H1 (cell line): ENCODE results near the gene TFCP2. TPM values are rescaled to one million over a fixed set of nuclear protein-coding genes. Genes with fewer than 3 reads are reported as not detected.

Experiments
- CTCF ChIA-PET: fragments of 300-600 bp; sonication (Branson Sonifier 250); formaldehyde crosslinking; loops from one replicate; lab custom pipeline; 2021; ENCODE audit not compliant: partially characterized antibody; lab: Charles Lee
- POLR2A ChIA-PET: fragments of 300-600 bp; sonication (Branson Sonifier 250); formaldehyde crosslinking; loops from one replicate; lab custom pipeline; 2021; ENCODE audit warnings: inconsistent platforms; ENCODE audit not compliant: partially characterized antibody; lab: Charles Lee
- DNase-seq, 2 experiments: peaks; one replicate each; pipeline versions ENCODE4 v3.0.0 to v3.0.0-alpha.2; 2010 to 2022; ENCODE audit warnings: low spot score in 2 of 2, low read depth in 1 of 2, mixed read lengths in 1 of 2
- FAIRE-seq: peaks from 2 replicates; lab custom pipeline; 2011; peaks lifted over from hg19 to GRCh38; lab: Jason Lieb, UNC
- H2AFZ ChIP-seq: 2 replicates; pipeline ENCODE4 v1.8.1; 2012; ENCODE audit warnings: low read length, inconsistent platforms
- H2AK5ac ChIP-seq: 2 replicates; pipeline ENCODE4 v1.6.1; 2013; ENCODE audit warnings: low read depth, low read length
- H2BK120ac ChIP-seq: replicated peaks from 2 replicates; pipeline ENCODE3; 2013; ENCODE audit warnings: low read depth, low read length, inconsistent platforms
- H2BK12ac ChIP-seq: 2 replicates; pipeline ENCODE4 v1.6.1; 2013; ENCODE audit warnings: low read depth, low read length
- H2BK15ac ChIP-seq: 2 replicates; pipeline ENCODE4 v1.6.1; 2013; ENCODE audit warnings: low read length
- H2BK20ac ChIP-seq: 2 replicates; pipeline ENCODE4 v1.6.1; 2013; ENCODE audit warnings: low read length
- H2BK5ac ChIP-seq: 2 replicates; pipeline ENCODE4 v1.6.1; 2013; ENCODE audit warnings: low read depth, low read length
- H3K14ac ChIP-seq: 2 replicates; pipeline ENCODE4 v1.6.1; 2013; ENCODE audit warnings: inconsistent platforms; ENCODE audit not compliant: insufficient read length
- H3K18ac ChIP-seq: 2 replicates; pipeline ENCODE4 v1.6.1; 2013; ENCODE audit warnings: low read length; ENCODE audit errors: extremely low read depth
- H3K23ac ChIP-seq: 2 replicates; pipeline ENCODE4 v1.6.1; 2013; ENCODE audit warnings: inconsistent platforms; ENCODE audit not compliant: insufficient read length
- H3K23me2 ChIP-seq: 2 replicates; pipeline ENCODE4 v1.6.1; 2013; ENCODE audit warnings: low read depth, low read length
- H3K27ac ChIP-seq: 2 replicates; pipeline ENCODE4 v1.6.1; 2011; ENCODE audit warnings: low read depth, low read length, inconsistent platforms
- H3K27me3 ChIP-seq, 4 experiments: replicated peaks in 1 of 4; 1 replicate in 1 of 4; 2 replicates in 3 of 4; pipeline versions ENCODE4 v1.6.1 to v1.8.1; 2011 to 2013; ENCODE audit warnings: low read length in 3 of 4, mild to moderate bottlenecking in 3 of 4, inconsistent platforms in 2 of 4, mixed read lengths in 2 of 4, moderate library complexity in 1 of 4; ENCODE audit not compliant: control insufficient read depth in 3 of 4, insufficient read depth in 3 of 4; ENCODE audit errors: extremely low read depth in 1 of 4
- H3K36me3 ChIP-seq, 4 experiments: 2 replicates each; pipeline versions ENCODE4 v1.6.1 to v1.8.1; 2011 to 2013; ENCODE audit warnings: mild to moderate bottlenecking in 4 of 4, low read length in 3 of 4, moderate library complexity in 2 of 4, control low read depth in 1 of 4, inconsistent platforms in 1 of 4; ENCODE audit not compliant: insufficient read depth in 4 of 4, control insufficient read depth in 2 of 4
- H3K4ac ChIP-seq: replicated peaks from 2 replicates; pipeline ENCODE3; 2013; ENCODE audit warnings: low read length, low read depth, mixed read lengths, inconsistent platforms; ENCODE audit not compliant: insufficient read length
- H3K4me1 ChIP-seq, 4 experiments: replicated peaks in 1 of 4; 1 replicate in 1 of 4; 2 replicates in 3 of 4; pipeline versions ENCODE4 v1.6.1 to v1.8.1; 2011 to 2013; ENCODE audit warnings: low read length in 3 of 4, inconsistent platforms in 2 of 4, mixed read lengths in 1 of 4; ENCODE audit not compliant: insufficient read depth in 4 of 4, control insufficient read depth in 3 of 4
- H3K4me2 ChIP-seq, 2 experiments: 2 replicates each; pipeline versions ENCODE4 v1.6.1 to v1.8.1; 2011 to 2013; ENCODE audit warnings: low read depth in 2 of 2, low read length in 2 of 2, control low read depth in 1 of 2, inconsistent platforms in 1 of 2, mild to moderate bottlenecking in 1 of 2; ENCODE audit not compliant: insufficient read depth in 1 of 2
- H3K4me3 ChIP-seq, 4 experiments: fragments of 200-600, 300-600 bp in 1 of 4; sonication (generic), shearing (Covaris generic), sonication (Bioruptor Twin) in 1 of 4; 2 replicates each; pipeline versions ENCODE4 v1.5.1 to v1.8.1; 2011 to 2016; ENCODE audit warnings: low read length in 4 of 4, low read depth in 3 of 4, control low read depth in 2 of 4, inconsistent platforms in 2 of 4, mild to moderate bottlenecking in 2 of 4, mixed read lengths in 1 of 4, moderate library complexity in 1 of 4; ENCODE audit not compliant: insufficient read depth in 2 of 4; ENCODE audit errors: extremely low read depth in 1 of 4
- H3K56ac ChIP-seq: replicated peaks from 2 replicates; pipeline ENCODE3; 2013; ENCODE audit warnings: low read depth, mild to moderate bottlenecking, mixed read lengths, low read length, inconsistent platforms; ENCODE audit not compliant: insufficient read length
- H3K79me1 ChIP-seq: 2 replicates; pipeline ENCODE4 v1.6.1; 2013; ENCODE audit warnings: low read depth, low read length, control low read depth
- H3K79me2 ChIP-seq, 2 experiments: 2 replicates each; pipeline versions ENCODE4 v1.6.1 to v1.8.1; 2012 to 2013; ENCODE audit warnings: low read length in 2 of 2, mild to moderate bottlenecking in 2 of 2, inconsistent platforms in 1 of 2; ENCODE audit not compliant: insufficient read depth in 2 of 2, control insufficient read depth in 1 of 2
- H3K9ac ChIP-seq, 4 experiments: replicated peaks in 1 of 4; 1 replicate in 1 of 4; 2 replicates in 3 of 4; pipeline versions ENCODE4 v1.6.1 to v1.8.1; 2011 to 2013; ENCODE audit warnings: low read depth in 3 of 4, low read length in 3 of 4, control low read depth in 2 of 4, mild to moderate bottlenecking in 2 of 4, moderate library complexity in 2 of 4, inconsistent platforms in 1 of 4; ENCODE audit errors: extremely low read depth in 1 of 4
- H3K9me3 ChIP-seq, 2 experiments: 2 replicates each; pipeline versions ENCODE4 v1.6.1 to v1.8.1; 2012 to 2013; ENCODE audit warnings: mild to moderate bottlenecking in 2 of 2, moderate library complexity in 2 of 2, control low read depth in 1 of 2, inconsistent platforms in 1 of 2, low read depth in 1 of 2, low read length in 1 of 2, mixed read lengths in 1 of 2; ENCODE audit not compliant: insufficient read depth in 2 of 2
- H4K20me1 ChIP-seq, 2 experiments: replicated peaks in 1 of 2; 2 replicates each; pipeline versions ENCODE3 to v1.8.1; 2011 to 2013; ENCODE audit warnings: inconsistent platforms in 2 of 2, low read length in 2 of 2, mild to moderate bottlenecking in 1 of 2; ENCODE audit not compliant: insufficient read depth in 2 of 2, control insufficient read depth in 1 of 2
- H4K5ac ChIP-seq: 2 replicates; pipeline ENCODE4 v1.6.1; 2013; ENCODE audit warnings: low read length, low read depth, mixed read lengths, inconsistent platforms; ENCODE audit not compliant: insufficient read length
- H4K8ac ChIP-seq: 2 replicates; pipeline ENCODE4 v1.8.0; 2013; ENCODE audit warnings: mild to moderate bottlenecking, moderate library complexity, low read length, inconsistent platforms; ENCODE audit not compliant: insufficient read depth; ENCODE audit errors: extremely low read depth
- H4K91ac ChIP-seq: replicated peaks from 2 replicates; pipeline ENCODE3; 2013; ENCODE audit warnings: low read length, mixed read lengths, inconsistent platforms; ENCODE audit not compliant: insufficient read length
- ATF2 ChIP-seq: IDR thresholded peaks from 2 replicates; pipeline ENCODE4 v1.6.1; 2012; ENCODE audit warnings: low read length, inconsistent platforms
- ATF3 ChIP-seq: IDR thresholded peaks from 2 replicates; pipeline ENCODE4 v1.6.1; 2011; ENCODE audit warnings: low read depth, mild to moderate bottlenecking, low read length; ENCODE audit not compliant: insufficient read depth
- CBX5 ChIP-seq: fragments of 300-800, 300-1000 bp; sonication (generic); IDR thresholded peaks from 2 replicates; pipeline ENCODE4 v1.7.1; 2016; ENCODE audit warnings: antibody characterized with exemption, low read length, low read depth
- CBX8 ChIP-seq: fragments of 300-800, 300-1000 bp; sonication (generic); IDR thresholded peaks from 2 replicates; pipeline ENCODE4 v1.7.1; 2016; ENCODE audit warnings: low read depth, low read length, borderline replicate concordance
- CHD2 ChIP-seq: IDR thresholded peaks from 2 replicates; pipeline ENCODE4 v1.6.1; 2012; ENCODE audit warnings: low read length, improper control_type of control experiment
- CREB1 ChIP-seq: IDR thresholded peaks from 2 replicates; pipeline ENCODE4 v1.6.1; 2012; ENCODE audit warnings: inconsistent platforms
- EP300 ChIP-seq, 2 experiments: IDR thresholded peaks; 1 replicate in 1 of 2; 2 replicates in 1 of 2; pipeline ENCODE4 v1.6.1; 2011 to 2012; ENCODE audit warnings: low read depth in 2 of 2, low read length in 2 of 2, mild to moderate bottlenecking in 2 of 2, borderline replicate concordance in 1 of 2, inconsistent platforms in 1 of 2, moderate library complexity in 1 of 2
- FOSL1 ChIP-seq: IDR thresholded peaks from 2 replicates; pipeline ENCODE4 v1.6.1; 2011; ENCODE audit warnings: mild to moderate bottlenecking, low read depth, low read length, moderate library complexity; ENCODE audit not compliant: insufficient read depth
- GABPA ChIP-seq: IDR thresholded peaks from 2 replicates; pipeline ENCODE4 v1.6.1; 2011; ENCODE audit warnings: mild to moderate bottlenecking, low read length, moderate library complexity, borderline replicate concordance; ENCODE audit not compliant: insufficient read depth
- HDAC6 ChIP-seq: IDR thresholded peaks from one replicate; pipeline ENCODE4 v1.7.1; 2012; ENCODE audit warnings: low read depth, mild to moderate bottlenecking, inconsistent platforms, low read length, moderate library complexity
- TCF12 ChIP-seq: IDR thresholded peaks from 2 replicates; pipeline ENCODE4 v1.6.1; 2011; ENCODE audit warnings: low read depth, mild to moderate bottlenecking, low read length
- WGBS, 2 experiments: shearing (Covaris generic) in 1 of 2; methylation state at CpG; one replicate each; pipeline versions ENCODE4 v1.1.6 to v1.1.7; 2013 to 2015; ENCODE audit warnings: low lambda C conversion rate in 2 of 2, mixed read lengths in 2 of 2, inconsistent platforms in 1 of 2, low coverage in 1 of 2, missing lambda C conversion rate in 1 of 2; ENCODE audit not compliant: insufficient replicate concordance in 2 of 2, insufficient coverage in 1 of 2, insufficient read length in 1 of 2; ENCODE audit errors: extremely low coverage in 1 of 2, missing lambda C conversion rate in 1 of 2; 5-methylcytosine and 5-hydroxymethylcytosine counted together
- polyA plus RNA-seq, 7 experiments: library from polyadenylated mRNA; depleted of rRNA in 3 of 7; stranded (reverse) in 5 of 7; unstranded in 2 of 7; fragments of >200 nt in 5 of 7; fragments of 200-250 nt in 2 of 7; gene quantifications; 1 replicate in 5 of 7; 2 replicates in 1 of 7; 4 replicates in 1 of 7; pipeline versions ENCODE4 v1.2.1 to v1.2.3, GENCODE V29; 2011 to 2013; ENCODE audit warnings: missing spikeins in 2 of 7, mixed read lengths in 2 of 7
- total RNA-seq: library from RNA; stranded (reverse); fragmentation: NEBNext Ultra II Directional; extraction: Animal tissue kit (Norgen Biotek cat#: 25700); gene quantifications from 2 replicates; pipeline ENCODE4 v1.2.1, GENCODE V29; 2021

Gene TFCP2
- total and polyA plus RNA-seq, 2 of the 8 experiments (the other 6 are each of a cell fraction or from before 2014, with no cell fraction given) = 19.8 to 49.2 TPM

DNA sequence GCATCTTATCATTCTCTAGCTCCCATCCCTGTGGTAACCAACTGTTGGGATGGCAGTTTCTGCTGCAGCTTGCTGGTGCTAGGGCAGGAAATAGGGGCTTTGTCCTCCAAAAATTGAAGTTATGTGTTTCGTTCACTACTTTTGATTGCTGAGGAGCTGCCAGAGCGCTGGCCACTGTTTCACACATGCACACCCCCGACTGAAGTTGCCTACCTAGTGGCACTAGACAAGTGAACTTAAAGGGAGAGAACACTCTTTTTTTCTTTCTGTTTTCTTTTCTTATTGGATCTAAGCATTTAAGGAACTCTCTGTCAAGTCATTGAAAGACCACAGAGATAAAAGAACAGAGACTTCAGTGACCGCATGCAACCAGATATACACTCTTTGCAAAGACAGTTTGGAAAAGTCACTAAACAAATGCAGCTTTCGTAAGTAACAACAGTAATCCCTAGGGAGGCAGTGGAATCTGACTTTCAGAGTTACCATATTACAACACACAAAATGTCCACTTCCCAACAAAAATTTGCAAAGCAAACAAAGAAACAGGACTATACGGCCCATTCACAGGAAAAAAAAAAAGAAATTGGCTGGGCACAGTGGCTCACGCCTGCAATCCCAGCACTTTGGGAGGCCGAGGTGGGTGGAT lies 12.0 kb downstream of the TFCP2 start:
- Histone ChIP-seq H2BK120ac (no peak overlapping the region), H3K18ac (no peak overlapping the region), H3K56ac (no peak overlapping the region), H4K5ac (no peak overlapping the region), H2AK5ac (no peak overlapping the region), H3K23ac (no peak overlapping the region), H2BK20ac (no peak overlapping the region), H3K4ac (no peak overlapping the region), H3K9me3 (no peaks in the 10 kb centered on the region), H3K23me2 (peaks cover 1% of the 10 kb centered on the region; the same call in 1 of the 2 replicates), H3K4me3 (no peak overlapping the region), H2BK5ac (no peak overlapping the region), H3K36me3 (no peaks in the 10 kb centered on the region), H2BK12ac (no peak overlapping the region), H3K4me2 (no peak overlapping the region), H3K27ac (no peak overlapping the region), H3K27me3 (no peaks in the 10 kb centered on the region), H2AFZ (no peak overlapping the region), H3K9ac (no peak overlapping the region), H3K14ac (no peak overlapping the region), H4K20me1 (peaks cover 1 to 4% of the 10 kb centered on the region in 2 experiments), H2BK15ac (no peak overlapping the region), H3K79me1 (peaks cover 2% of the 10 kb centered on the region; the same call in 1 of the 2 replicates), H3K4me1 (no peaks in the 10 kb centered on the region), H4K91ac (no peak overlapping the region), H4K8ac (no peak overlapping the region), H3K79me2 (peaks cover 0 to 71% of the 10 kb centered on the region in 2 experiments; a peak in 3 of 4 replicates)
- CTCF ChIA-PET = no interaction called here
- DNase-seq (no peak), FAIRE-seq (no peak)
- 94% methylated on average over 8 of the region's 8 CpGs; no CpG with 5 or more reads in 1 of the 2 experiments for WGBS, 2 experiments
- POLR2A ChIA-PET = interaction anchor here (1.4 kb wide), 1 partner anchor 43 kb away, joined by 3 read pairs; no protein-coding TSS in a partner anchor
- TF ChIP-seq ATF2 = no peak
- no peak for TF ChIP-seq GABPA
- TF ChIP-seq HDAC6 = no peak
- no peak for TF ChIP-seq TCF12
- no peak for TF ChIP-seq FOSL1
- no peak for TF ChIP-seq CHD2
- TF ChIP-seq CBX5 = no peak
- no peak for TF ChIP-seq CBX8
- no peak for TF ChIP-seq CREB1
- no peak for TF ChIP-seq ATF3
- TF ChIP-seq EP300 (IDR thresholded peaks at IDR 0.05; ENCODE audit: borderline replicate concordance in 1 of 2, low read depth in 2 of 2, low read length in 2 of 2) = no peak
